ENCODE measurements around the gene ADARB2.
"Not testable (repeated sequence)": the region's sequence is repeated elsewhere in the genome, so short reads cannot be mapped to it uniquely, and the experiment has no call there.

ADARB2 gene

GRCh38 chr10:1333981-1334380 lies 403.3 kb downstream of the ADARB2 start:
- Histone ChIP-seq H3K4me3 (no peak overlapping the region), H3K9ac (no peak overlapping the region), H3K27me3 (no peaks in the 10 kb centered on the region), H4K20me1 (no peaks in the 10 kb centered on the region), H3K36me3 (no peaks in the 10 kb centered on the region), H3K4me2 (no peak overlapping the region), H3K4me1 (no peaks in the 10 kb centered on the region), H3K27ac (no peak overlapping the region), H3K9me3 (no peaks in the 10 kb centered on the region)
- no peak for TF ChIP-seq Cebpa-rat (IDR thresholded peaks at IDR 0.05)

GRCh38 chr10:1331560-1331959 lies 405.8 kb downstream of the ADARB2 start:
- no peak overlapping the region for H3K4me3 ChIP-seq
- H3K27ac ChIP-seq, result no peak overlapping the region
- H3K4me2 ChIP-seq, result no peak overlapping the region
- 0 out of 2 replicates have a peak, but pooled peaks cover under 1% of the 10 kb centered on the region for H3K4me1 ChIP-seq
- no peaks in the 10 kb centered on the region for H3K36me3 ChIP-seq
- no peak for TF ChIP-seq Cebpa-rat (IDR thresholded peaks at IDR 0.05)
- no peaks in the 10 kb centered on the region for H4K20me1 ChIP-seq
- peaks cover 16% of the 10 kb centered on the region for H3K9me3 ChIP-seq
- no peak overlapping the region for H3K9ac ChIP-seq
- H3K27me3 ChIP-seq, result no peaks in the 10 kb centered on the region

- Histone ChIP-seq H3K9me3 (peaks cover 19% of the 10 kb centered on the region), H3K4me1 (0 out of 2 replicates have a peak, but pooled peaks cover 6% of the 10 kb centered on the region), H4K20me1 (no peaks in the 10 kb centered on the region), H3K4me2 (no peak overlapping the region), H3K4me3 (no peak overlapping the region), H3K27ac (no peak overlapping the region), H3K27me3 (no peaks in the 10 kb centered on the region), H3K9ac (no peak overlapping the region), H3K36me3 (no peaks in the 10 kb centered on the region)
- TF ChIP-seq Cebpa-rat (IDR thresholded peaks at IDR 0.05), result no peak
Measured at GRCh38 chr10:1329622-1330021, 407.7 kb downstream of the ADARB2 start.

DNA sequence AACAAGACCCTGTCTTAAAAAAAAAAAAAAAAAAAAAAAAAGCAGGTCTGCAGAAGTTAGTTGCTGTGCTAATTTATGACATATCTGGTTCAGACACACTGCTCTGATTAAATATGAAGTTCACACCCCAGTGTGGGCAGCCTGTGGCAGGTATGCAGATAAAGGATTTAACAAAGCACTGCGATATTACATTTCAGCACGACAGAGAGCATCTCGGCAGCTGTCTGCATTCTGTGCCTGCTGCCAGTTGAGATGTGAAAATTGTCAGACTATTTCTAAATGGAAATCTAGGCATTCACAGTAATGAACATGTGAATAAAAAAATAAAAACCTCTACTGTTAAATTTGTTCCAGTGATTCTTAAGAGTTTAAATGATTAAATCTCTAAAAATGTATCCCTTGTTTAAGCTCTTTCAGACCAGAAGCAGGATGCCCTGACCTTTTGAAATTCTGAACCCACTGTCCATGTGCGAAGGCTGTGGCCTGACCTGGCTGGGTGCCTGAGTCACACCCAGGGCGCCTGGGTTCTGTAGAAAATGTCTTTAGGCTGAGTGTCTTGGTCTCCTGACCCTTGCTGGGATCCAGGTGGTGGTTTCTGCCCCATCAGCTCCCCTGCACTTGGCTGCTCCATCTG lies 408.2 kb downstream of the ADARB2 start:
- H3K4me2 ChIP-seq, result no peak overlapping the region
- no peaks in the 10 kb centered on the region for H4K20me1 ChIP-seq
- H3K4me3 ChIP-seq, result no peak overlapping the region
- 0 out of 2 replicates have a peak, but pooled peaks cover 9% of the 10 kb centered on the region for H3K4me1 ChIP-seq
- no peak overlapping the region for H3K9ac ChIP-seq
- no peaks in the 10 kb centered on the region for H3K36me3 ChIP-seq
- no peak overlapping the region for H3K27ac ChIP-seq
- H3K27me3 ChIP-seq, result no peaks in the 10 kb centered on the region
- TF ChIP-seq Cebpa-rat (IDR thresholded peaks at IDR 0.05), result no peak
- peaks cover 21% of the 10 kb centered on the region for H3K9me3 ChIP-seq

DNA sequence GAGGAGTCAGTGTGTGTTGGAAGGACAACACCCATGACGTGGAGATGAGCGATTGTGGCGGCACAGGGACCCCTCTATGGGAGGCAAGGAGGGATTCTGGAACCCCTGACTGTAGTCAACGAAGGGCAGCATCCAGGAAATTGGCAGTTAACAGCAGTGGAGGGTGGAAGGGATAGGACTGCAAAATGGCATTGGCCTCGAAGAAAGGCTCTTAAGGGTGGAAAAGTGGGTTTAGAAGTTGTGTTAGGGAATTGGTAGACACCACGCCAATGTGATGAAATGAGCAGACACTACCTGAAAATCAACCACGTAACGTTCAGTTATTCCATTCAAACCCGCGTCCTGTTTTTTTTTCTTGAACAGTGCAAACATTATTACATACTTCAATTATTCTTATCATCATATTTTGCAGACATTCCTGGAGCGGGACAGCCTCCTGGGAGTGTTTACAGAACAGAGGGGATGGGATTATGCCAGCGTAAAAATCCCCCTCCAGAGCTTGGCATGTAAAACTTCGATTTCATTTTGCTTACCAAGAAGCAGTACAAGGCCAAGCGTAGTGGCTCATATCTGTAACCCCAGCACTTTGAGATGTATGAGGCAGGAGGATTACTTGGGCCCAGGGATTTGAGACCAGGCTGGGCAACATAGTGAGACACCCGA lies 409.0 kb downstream of the ADARB2 start:
- TF ChIP-seq Cebpa-rat (IDR thresholded peaks at IDR 0.05), result no peak
- Histone ChIP-seq H3K4me3 (no peak overlapping the region), H4K20me1 (no peaks in the 10 kb centered on the region), H3K4me2 (no peak overlapping the region), H3K9ac (no peak overlapping the region), H3K27me3 (no peaks in the 10 kb centered on the region), H3K27ac (no peak overlapping the region), H3K9me3 (peaks cover 21% of the 10 kb centered on the region), H3K4me1 (0 out of 2 replicates have a peak, but pooled peaks cover 10% of the 10 kb centered on the region), H3K36me3 (no peaks in the 10 kb centered on the region)

DNA sequence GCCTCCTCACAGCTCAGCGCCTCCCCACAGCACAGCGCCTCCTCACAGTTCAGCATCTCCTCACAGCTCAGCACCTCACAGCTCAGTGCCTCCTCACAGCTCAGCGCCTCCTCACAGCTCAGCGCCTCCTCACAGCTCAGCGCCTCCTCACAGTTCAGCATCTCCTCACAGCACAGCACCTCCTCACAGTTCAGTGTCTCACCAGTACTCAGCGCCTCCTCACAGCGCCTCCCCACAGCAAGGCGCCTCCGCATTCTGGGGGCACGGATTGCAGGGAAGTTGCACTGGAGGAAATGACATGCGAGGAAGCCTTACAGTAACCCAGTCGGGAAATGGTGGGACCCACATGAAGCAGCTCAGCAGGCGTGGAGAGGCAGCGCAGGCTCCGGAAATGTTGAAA lies 409.6 kb downstream of the ADARB2 start:
- H3K9ac ChIP-seq, result no peak overlapping the region
- H3K27ac ChIP-seq, result no peak overlapping the region
- no peaks in the 10 kb centered on the region for H4K20me1 ChIP-seq
- TF ChIP-seq Cebpa-rat (IDR thresholded peaks at IDR 0.05), result no peak
- H3K4me2 ChIP-seq, result no peak overlapping the region
- H3K27me3 ChIP-seq, result no peaks in the 10 kb centered on the region
- no peak overlapping the region for H3K4me3 ChIP-seq
- peaks cover 21% of the 10 kb centered on the region for H3K9me3 ChIP-seq
- H3K36me3 ChIP-seq, result no peaks in the 10 kb centered on the region
- H3K4me1 ChIP-seq, result 0 out of 2 replicates have a peak, but pooled peaks cover 10% of the 10 kb centered on the region

- H3K27me3 ChIP-seq, H3K4me3 ChIP-seq, H4K20me1 ChIP-seq, H3K9ac ChIP-seq, H3K4me2 ChIP-seq, H3K36me3 ChIP-seq, H3K27ac ChIP-seq: not testable (repeated sequence)
- Histone ChIP-seq H3K9me3 (peaks cover 21% of the 10 kb centered on the region), H3K4me1 (0 out of 2 replicates have a peak, but pooled peaks cover 10% of the 10 kb centered on the region)
Measured at GRCh38 chr10:1326514-1326913, 410.8 kb downstream of the ADARB2 start.

GRCh38 chr10:1324903-1325302 lies 412.4 kb downstream of the ADARB2 start:
- H3K36me3 ChIP-seq, result no peaks in the 10 kb centered on the region
- no peaks in the 10 kb centered on the region for H3K27me3 ChIP-seq
- peaks cover 21% of the 10 kb centered on the region for H3K9me3 ChIP-seq
- H3K4me2 ChIP-seq, result no peak overlapping the region
- no peak for TF ChIP-seq Cebpa-rat (IDR thresholded peaks at IDR 0.05)
- H4K20me1 ChIP-seq, result no peaks in the 10 kb centered on the region
- 0 out of 2 replicates have a peak, but pooled peaks cover 10% of the 10 kb centered on the region for H3K4me1 ChIP-seq
- H3K9ac ChIP-seq, result no peak overlapping the region
- no peak overlapping the region for H3K4me3 ChIP-seq
- no peak overlapping the region for H3K27ac ChIP-seq

GRCh38 chr10:1323951-1324350 lies 413.4 kb downstream of the ADARB2 start:
- no peak overlapping the region for H3K9ac ChIP-seq
- no peak overlapping the region for H3K27ac ChIP-seq
- no peaks in the 10 kb centered on the region for H4K20me1 ChIP-seq
- H3K9me3 ChIP-seq, result peaks cover 21% of the 10 kb centered on the region
- no peak overlapping the region for H3K4me3 ChIP-seq
- H3K4me2 ChIP-seq, result no peak overlapping the region
- H3K4me1 ChIP-seq, result 0 out of 2 replicates have a peak, but pooled peaks cover 10% of the 10 kb centered on the region
- no peak for TF ChIP-seq Cebpa-rat (IDR thresholded peaks at IDR 0.05)
- no peaks in the 10 kb centered on the region for H3K27me3 ChIP-seq
- no peaks in the 10 kb centered on the region for H3K36me3 ChIP-seq

DNA sequence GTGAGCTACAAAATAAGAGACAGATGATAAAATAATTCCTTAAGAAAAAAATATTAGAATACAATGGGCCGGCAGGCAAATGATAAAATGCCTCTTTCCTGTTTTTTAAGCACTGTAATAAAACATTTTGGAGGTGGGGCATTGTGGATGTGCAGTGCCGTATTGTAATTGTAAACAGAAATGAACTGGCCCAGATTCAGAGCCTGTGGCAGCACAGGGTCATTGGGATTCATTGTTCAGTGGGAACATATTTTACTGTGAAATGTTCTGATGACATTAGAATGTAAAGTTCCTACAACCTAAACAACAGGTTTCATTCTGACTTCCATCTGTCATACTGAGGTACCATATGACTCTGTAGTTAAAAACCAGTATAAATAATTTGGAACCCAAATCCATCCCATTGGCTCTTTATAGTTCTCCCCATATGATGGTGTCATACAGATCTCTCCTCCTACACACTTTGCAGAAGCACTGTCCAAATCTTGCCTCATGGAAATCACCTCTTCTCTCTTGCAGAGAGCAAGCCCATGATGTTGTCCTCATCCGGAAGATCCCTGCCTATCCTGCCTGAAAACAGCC lies 416.5 kb downstream of the ADARB2 start:
- Histone ChIP-seq H3K4me3 (no peak overlapping the region), H3K4me2 (no peak overlapping the region), H3K27ac (no peak overlapping the region), H3K4me1 (peaks cover 13% of the 10 kb centered on the region), H3K27me3 (no peaks in the 10 kb centered on the region), H3K36me3 (no peaks in the 10 kb centered on the region), H4K20me1 (no peaks in the 10 kb centered on the region), H3K9me3 (0 out of 2 replicates have a peak, but pooled peaks cover 5% of the 10 kb centered on the region), H3K9ac (no peak overlapping the region)
- no peak for TF ChIP-seq Cebpa-rat (IDR thresholded peaks at IDR 0.05)

Measured in BLaER1 (cell line).